H9 (cell line): Measurements from ENCODE around the gene MYO1C. TPM values are rescaled to one million over a fixed set of nuclear protein-coding genes. Genes with fewer than 3 reads are reported as not detected.

Source experiments
- DNase-seq: peaks from one replicate; pipeline ENCODE4 v3.0.0-alpha.2; 2017
- H2AFZ ChIP-seq: one replicate; pipeline ENCODE4 v1.6.1; 2013; ENCODE audit warnings: mild to moderate bottlenecking, low read length, control low read depth, moderate library complexity
- H2AK5ac ChIP-seq: 2 replicates; pipeline ENCODE4 v1.6.1; 2013; ENCODE audit warnings: low read length, control low read depth, mixed read lengths; ENCODE audit not compliant: insufficient read length
- H2BK120ac ChIP-seq: one replicate; pipeline ENCODE4 v1.6.1; 2013; ENCODE audit warnings: low read depth, mild to moderate bottlenecking, low read length, control low read depth, inconsistent platforms; ENCODE audit not compliant: poor library complexity, severe bottlenecking
- H2BK12ac ChIP-seq: 2 replicates; pipeline ENCODE4 v1.6.1; 2013; ENCODE audit warnings: low read length, control low read depth, mixed read lengths, low read depth; ENCODE audit not compliant: insufficient read length
- H2BK15ac ChIP-seq: 2 replicates; pipeline ENCODE4 v1.6.1; 2013; ENCODE audit warnings: low read depth, low read length, control low read depth
- H2BK20ac ChIP-seq: one replicate; pipeline ENCODE4 v1.6.1; 2013; ENCODE audit warnings: low read depth, mild to moderate bottlenecking, low read length, control low read depth, inconsistent platforms; ENCODE audit not compliant: poor library complexity, severe bottlenecking
- H2BK5ac ChIP-seq: 2 replicates; pipeline ENCODE4 v1.6.1; 2013; ENCODE audit warnings: low read length, control low read depth, mixed read lengths; ENCODE audit not compliant: insufficient read length
- H3K14ac ChIP-seq: 2 replicates; pipeline ENCODE4 v1.6.1; 2013; ENCODE audit warnings: low read length, control low read depth; ENCODE audit not compliant: insufficient read depth
- H3K18ac ChIP-seq: 2 replicates; pipeline ENCODE4 v1.6.1; 2013; ENCODE audit warnings: low read depth, mild to moderate bottlenecking, mixed read lengths, low read length, control low read depth; ENCODE audit not compliant: insufficient read length
- H3K23ac ChIP-seq: 2 replicates; pipeline ENCODE4 v1.6.1; 2013; ENCODE audit warnings: low read length, control low read depth, mixed read lengths, low read depth; ENCODE audit not compliant: insufficient read length
- H3K23me2 ChIP-seq: 2 replicates; pipeline ENCODE4 v1.6.1; 2013; ENCODE audit warnings: low read depth, mild to moderate bottlenecking, mixed read lengths, low read length, control low read depth; ENCODE audit not compliant: insufficient read length, poor library complexity, severe bottlenecking
- H3K27ac ChIP-seq: 2 replicates; pipeline ENCODE4 v1.5.1; 2013; ENCODE audit warnings: low read length, control low read depth, mixed read lengths, low read depth; ENCODE audit not compliant: insufficient read length
- H3K27me3 ChIP-seq: 2 replicates; pipeline ENCODE4 v1.6.1; 2013; ENCODE audit warnings: low read length, control low read depth, inconsistent platforms; ENCODE audit not compliant: insufficient read depth
- H3K4ac ChIP-seq: 2 replicates; pipeline ENCODE4 v1.6.1; 2013; ENCODE audit warnings: low read depth, mild to moderate bottlenecking, control low read depth, inconsistent platforms, low read length, moderate library complexity
- H3K4me1 ChIP-seq: 2 replicates; pipeline ENCODE4 v1.6.1; 2013; ENCODE audit warnings: low read length, control low read depth, inconsistent platforms; ENCODE audit not compliant: insufficient read depth
- H3K4me2 ChIP-seq: 2 replicates; pipeline ENCODE4 v1.6.1; 2013; ENCODE audit warnings: low read length, control low read depth, mixed read lengths; ENCODE audit not compliant: insufficient read length, insufficient read depth
- H3K56ac ChIP-seq: 2 replicates; pipeline ENCODE4 v1.6.1; 2013; ENCODE audit warnings: low read depth, mild to moderate bottlenecking, mixed read lengths, low read length, control low read depth; ENCODE audit not compliant: insufficient read length
- H3K79me1 ChIP-seq: 2 replicates; pipeline ENCODE4 v1.6.1; 2013; ENCODE audit warnings: low read depth, mild to moderate bottlenecking, moderate library complexity, low read length, control low read depth, inconsistent platforms; ENCODE audit not compliant: insufficient read depth, poor library complexity, severe bottlenecking
- H3K79me2 ChIP-seq: 2 replicates; pipeline ENCODE4 v1.6.1; 2013; ENCODE audit warnings: low read length, control low read depth, inconsistent platforms; ENCODE audit not compliant: insufficient read depth
- H3K9ac ChIP-seq: 2 replicates; pipeline ENCODE4 v1.6.1; 2013; ENCODE audit warnings: low read length, control low read depth, mixed read lengths; ENCODE audit not compliant: insufficient read length; ENCODE audit errors: extremely low read depth
- H3K9me3 ChIP-seq: one replicate; pipeline ENCODE4 v1.6.1; 2013; ENCODE audit warnings: low read depth, low read length, inconsistent platforms; ENCODE audit not compliant: control insufficient read depth
- H3T11ph ChIP-seq: one replicate; pipeline ENCODE4 v1.6.1; 2013; ENCODE audit warnings: mild to moderate bottlenecking, low read length, control low read depth, inconsistent platforms
- H4K20me1 ChIP-seq: one replicate; pipeline ENCODE4 v1.6.1; 2013; ENCODE audit not compliant: control insufficient read depth, insufficient read length, insufficient read depth
- H4K5ac ChIP-seq: 2 replicates; pipeline ENCODE4 v1.6.1; 2013; ENCODE audit warnings: low read depth, mild to moderate bottlenecking, mixed read lengths, low read length, control low read depth; ENCODE audit not compliant: insufficient read length
- H4K8ac ChIP-seq: replicated peaks from 2 replicates; pipeline ENCODE4 v1.6.1; 2013; ENCODE audit warnings: low read length, control low read depth, mixed read lengths, low read depth; ENCODE audit not compliant: insufficient read length
- H4K91ac ChIP-seq: 2 replicates; pipeline ENCODE4 v1.6.1; 2013; ENCODE audit warnings: low read depth, mild to moderate bottlenecking, moderate library complexity, mixed read lengths, low read length, control low read depth; ENCODE audit not compliant: insufficient read length
- H3K27ac Mint-ChIP-seq, 3 experiments: 2 replicates in 2 of 3; 3 replicates in 1 of 3; pipeline ENCODE4 v1.8.0; 2020 to 2021; ENCODE audit warnings: mixed read lengths in 3 of 3, mild to moderate bottlenecking in 1 of 3, moderate library complexity in 1 of 3
- H3K27me3 Mint-ChIP-seq: 2 replicates; pipeline ENCODE4 v1.8.0; 2021; ENCODE audit warnings: low read depth, mild to moderate bottlenecking, moderate library complexity, mixed read lengths
- H3K36me3 Mint-ChIP-seq, 3 experiments: 2 replicates in 2 of 3; 3 replicates in 1 of 3; pipeline ENCODE4 v1.8.0; 2020 to 2021; ENCODE audit warnings: low read depth in 3 of 3, mixed read lengths in 3 of 3; ENCODE audit not compliant: insufficient read depth in 1 of 3
- H3K4me1 Mint-ChIP-seq, 2 experiments: 2 replicates each; pipeline ENCODE4 v1.8.0; 2020; ENCODE audit warnings: mixed read lengths in 2 of 2
- H3K4me3 Mint-ChIP-seq, 2 experiments: 2 replicates in 1 of 2; 3 replicates in 1 of 2; pipeline ENCODE4 v1.8.0; 2020 to 2021; ENCODE audit warnings: mild to moderate bottlenecking in 2 of 2, mixed read lengths in 2 of 2, moderate library complexity in 1 of 2
- H3K9me3 Mint-ChIP-seq, 2 experiments: 2 replicates in 1 of 2; 3 replicates in 1 of 2; pipeline ENCODE4 v1.8.0; 2020; ENCODE audit warnings: mild to moderate bottlenecking in 2 of 2, mixed read lengths in 2 of 2, moderate library complexity in 1 of 2
- CTCF ChIP-seq: fragments of 200-600 bp; sonication (generic); conservative IDR thresholded peaks from 3 replicates; pipeline ENCODE4 v1.8.0; 2021; ENCODE audit warnings: antibody characterized with exemption, mild to moderate bottlenecking
- WGBS: extraction: QIAGEN DNeasy Blood & Tissue Kit; methylation state at CpG from one replicate; pipeline ENCODE4 v1.1.7; 2013; ENCODE audit warnings: missing lambda C conversion rate, low lambda C conversion rate, mixed read lengths; ENCODE audit not compliant: insufficient read length; ENCODE audit errors: extremely low coverage; 5-methylcytosine and 5-hydroxymethylcytosine counted together
- total RNA-seq: library from RNA; stranded (reverse); gene quantifications from 2 replicates; pipeline ENCODE4 v1.2.1, GENCODE V29; 2021

MYO1C gene
- total RNA-seq, 1 experiment from 2014 or later: 86.5 TPM

- H3K4me3 Mint-ChIP-seq: no peak overlapping the region
- Histone ChIP-seq H2BK120ac (no peak overlapping the region), H3K79me2 (peaks cover 14% of the 10 kb centered on the region; the same call in 1 of the 2 replicates), H3K9me3 (no peaks in the 10 kb centered on the region), H2BK12ac (no peak overlapping the region), H3K27ac (no peak overlapping the region), H2BK5ac (no peak overlapping the region), H2BK15ac (no peak overlapping the region), H3K79me1 (peaks cover 7% of the 10 kb centered on the region), H3K23ac (no peak overlapping the region), H3T11ph (no peak overlapping the region), H4K20me1 (no peaks in the 10 kb centered on the region), H4K8ac (no peak overlapping the region), H3K4me1 (no peaks in the 10 kb centered on the region), H3K4me2 (no peak overlapping the region), H3K56ac (no peak overlapping the region), H3K23me2 (no peaks in the 10 kb centered on the region), H4K5ac (no peak overlapping the region), H3K9ac (no peak overlapping the region), H3K4ac (no peak overlapping the region), H4K91ac (no peak overlapping the region), H2AK5ac (no peak overlapping the region), H3K27me3 (no peaks in the 10 kb centered on the region), H2AFZ (no peak overlapping the region), H3K18ac (no peak overlapping the region), H2BK20ac (no peak overlapping the region), H3K14ac (no peak overlapping the region)
- peaks cover 29 to 61% (median 50%) of the 10 kb centered on the region in 3 experiments for H3K36me3 Mint-ChIP-seq
- WGBS: no CpG with 5 or more reads among the region's 3 CpGs
- 0 out of 4 replicates have a peak, but pooled peaks cover 0 to 3% of the 10 kb centered on the region in 2 experiments for H3K4me1 Mint-ChIP-seq
- DNase-seq: no peak
- TF ChIP-seq CTCF: no peak
- H3K27me3 Mint-ChIP-seq: no peaks in the 10 kb centered on the region
- H3K27ac Mint-ChIP-seq: peak overlapping the region in 1 of 3 experiments; percentile 64; a peak in 1 of 7 replicates
- H3K9me3 Mint-ChIP-seq: peaks cover 0 to 3% of the 10 kb centered on the region in 2 experiments; a peak in 1 of 5 replicates
Measured at GRCh38 chr17:1435326-1435725, 57.2 kb downstream of the MYO1C start.
